Stimulated activated CD8-positive, alpha-beta memory T cell treated with anti-CD3 and anti-CD28 coated beads, Interleukin-12 subunit alpha, Interleukin-12 subunit beta, amount 100 ng/mL, for 4 hours (primary cell): ENCODE measurements around the gene KMT2C.
"Not testable (repeated sequence)": the region's sequence is repeated elsewhere in the genome, so short reads cannot be mapped to it uniquely, and the experiment has no call there.

Experiments used
- DNase-seq: peaks from one replicate; pipeline ENCODE4 v3.0.0-alpha.2; 2020; ENCODE audit warnings: low read depth

Gene KMT2C

GRCh38 chr7:152441810-152442209 is 6.0 kb upstream of the KMT2C start:
- DNase-seq = not testable (repeated sequence)

- DNase-seq = not testable (repeated sequence)
Measured at GRCh38 chr7:152441168-152441567, 5.4 kb upstream of the KMT2C start.

- DNase-seq = not testable (repeated sequence)
Measured at GRCh38 chr7:152438017-152438416, 2.2 kb upstream of the KMT2C start.

- not testable (repeated sequence) for DNase-seq
Measured at GRCh38 chr7:152436931-152437575, 1.2 kb upstream of the KMT2C start.

- peak; percentile 90 for DNase-seq
Measured at GRCh38 chr7:152436111-152436930, 518 bp upstream of the KMT2C start.

- peak; percentile 13 for DNase-seq
Measured at GRCh38 chr7:152434511-152435383, 1.1 kb downstream of the KMT2C start.

- DNase-seq = peak; percentile 36
Measured at GRCh38 chr7:152433721-152434490, 1.9 kb downstream of the KMT2C start.

GRCh38 chr7:152432735-152433134 is 3.1 kb downstream of the KMT2C start:
- not testable (repeated sequence) for DNase-seq

GRCh38 chr7:152430854-152431253 is 4.9 kb downstream of the KMT2C start:
- DNase-seq = no peak

GRCh38 chr7:152430118-152430517 is 5.7 kb downstream of the KMT2C start:
- DNase-seq = not testable (repeated sequence)

- no peak for DNase-seq
Measured at GRCh38 chr7:152424348-152425108, 11.3 kb downstream of the KMT2C start.

GRCh38 chr7:152423991-152424347 is 11.8 kb downstream of the KMT2C start:
- DNase-seq = no peak

GRCh38 chr7:152423171-152423570 is 12.6 kb downstream of the KMT2C start:
- DNase-seq = not testable (repeated sequence)

- not testable (repeated sequence) for DNase-seq
Measured at GRCh38 chr7:152420950-152421349, 14.9 kb downstream of the KMT2C start.

- DNase-seq = no peak
Measured at GRCh38 chr7:152419473-152420429, 16.1 kb downstream of the KMT2C start.

GRCh38 chr7:152414779-152415178 is 21.0 kb downstream of the KMT2C start:
- no peak for DNase-seq

- DNase-seq = no peak
Measured at GRCh38 chr7:152411389-152411788, 24.4 kb downstream of the KMT2C start.

GRCh38 chr7:152406491-152406890 is 29.3 kb downstream of the KMT2C start:
- no peak for DNase-seq

- not testable (repeated sequence) for DNase-seq
Measured at GRCh38 chr7:152406030-152406429, 29.8 kb downstream of the KMT2C start.

- no peak for DNase-seq
Measured at GRCh38 chr7:152403726-152404125, 32.1 kb downstream of the KMT2C start.
